Measurements from ENCODE around the gene KARS1.

KARS1 gene

DNA sequence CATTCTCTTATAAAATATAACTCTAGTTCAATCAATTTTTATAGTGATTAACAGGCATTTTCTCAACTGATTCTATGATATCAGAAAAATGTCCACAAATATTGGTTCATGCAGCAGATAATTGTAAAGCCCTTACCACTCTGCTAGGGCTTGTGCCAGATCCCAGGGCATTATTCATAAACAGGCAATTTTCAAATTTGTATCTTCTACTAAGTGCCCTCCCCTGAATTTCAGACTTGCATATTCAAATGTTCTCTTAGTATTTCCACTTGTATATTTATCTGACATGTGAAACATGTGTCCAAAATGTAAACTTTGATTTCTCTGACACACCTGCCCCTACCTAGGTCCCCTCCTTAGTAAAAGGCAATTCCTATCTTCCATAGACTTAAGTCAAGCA, 20.0 kb upstream of the KARS1 start:
- no peaks in the 10 kb centered on the region for H3K27me3 ChIP-seq (ENCODE audit: low read length)

DNA sequence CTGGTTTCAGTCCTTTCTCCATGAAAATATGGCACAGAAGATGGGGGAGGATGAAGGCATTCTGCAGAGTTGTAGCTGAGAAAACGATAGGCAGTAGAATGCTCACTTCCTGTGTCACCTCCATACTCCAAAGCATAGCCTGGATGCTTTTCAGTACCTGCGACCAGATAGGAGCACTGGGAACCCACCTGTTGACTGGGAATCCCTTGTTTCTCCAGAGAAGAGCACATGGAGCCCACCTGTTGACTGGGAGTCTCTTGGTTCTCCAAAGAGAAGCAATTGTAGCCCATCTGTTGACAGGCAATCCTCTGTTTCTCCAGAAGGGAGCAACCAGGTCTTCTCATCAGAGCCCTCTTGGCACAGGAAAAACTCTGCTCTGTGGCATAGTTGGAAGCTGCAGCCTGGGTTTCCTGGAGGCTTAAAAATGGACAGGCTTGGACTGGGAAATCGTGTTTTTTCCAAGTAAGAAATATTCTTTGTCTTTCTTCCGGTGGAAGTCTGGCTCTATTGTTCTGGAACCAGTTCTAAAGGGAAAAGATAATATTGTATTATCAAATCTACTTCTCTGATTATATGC, 13.3 kb upstream of the KARS1 start:
- H3K4me3 ChIP-seq (ENCODE audit: insufficient read depth, low read length, poor library complexity, severe bottlenecking), result no peak overlapping the region
- H3K27ac ChIP-seq (ENCODE audit: low read depth, low read length), result no peak overlapping the region
- H3K79me2 ChIP-seq (ENCODE audit: insufficient read depth, low read length), result no peaks in the 10 kb centered on the region
- H3K36me3 ChIP-seq (ENCODE audit: low read length), result peaks cover 16% of the 10 kb centered on the region
- H2AFZ ChIP-seq (ENCODE audit: low read depth, low read length, severe bottlenecking), result no peak overlapping the region
- H3F3A ChIP-seq (ENCODE audit: insufficient read depth), result no peaks in the 10 kb centered on the region
- H3K9me3 ChIP-seq (ENCODE audit: insufficient read depth, low read length), result no peaks in the 10 kb centered on the region
- H3K27me3 ChIP-seq (ENCODE audit: low read length), result no peaks in the 10 kb centered on the region
- no peaks in the 10 kb centered on the region for H3K9me2 ChIP-seq (replicated peaks; ENCODE audit: insufficient read depth, low read length)
- no peaks in the 10 kb centered on the region; the same call in 1 of the 2 replicates for H4K20me1 ChIP-seq (ENCODE audit: low read depth, low read length)
- no peak for TF ChIP-seq EZH2phosphoT487 (conservative IDR thresholded peaks at IDR 0.05; ENCODE audit: low read length)
- TF ChIP-seq, protein P1, sequence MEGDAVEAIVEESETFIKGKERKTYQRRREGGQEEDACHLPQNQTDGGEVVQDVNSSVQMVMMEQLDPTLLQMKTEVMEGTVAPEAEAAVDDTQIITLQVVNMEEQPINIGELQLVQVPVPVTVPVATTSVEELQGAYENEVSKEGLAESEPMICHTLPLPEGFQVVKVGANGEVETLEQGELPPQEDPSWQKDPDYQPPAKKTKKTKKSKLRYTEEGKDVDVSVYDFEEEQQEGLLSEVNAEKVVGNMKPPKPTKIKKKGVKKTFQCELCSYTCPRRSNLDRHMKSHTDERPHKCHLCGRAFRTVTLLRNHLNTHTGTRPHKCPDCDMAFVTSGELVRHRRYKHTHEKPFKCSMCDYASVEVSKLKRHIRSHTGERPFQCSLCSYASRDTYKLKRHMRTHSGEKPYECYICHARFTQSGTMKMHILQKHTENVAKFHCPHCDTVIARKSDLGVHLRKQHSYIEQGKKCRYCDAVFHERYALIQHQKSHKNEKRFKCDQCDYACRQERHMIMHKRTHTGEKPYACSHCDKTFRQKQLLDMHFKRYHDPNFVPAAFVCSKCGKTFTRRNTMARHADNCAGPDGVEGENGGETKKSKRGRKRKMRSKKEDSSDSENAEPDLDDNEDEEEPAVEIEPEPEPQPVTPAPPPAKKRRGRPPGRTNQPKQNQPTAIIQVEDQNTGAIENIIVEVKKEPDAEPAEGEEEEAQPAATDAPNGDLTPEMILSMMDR (IDR thresholded peaks at IDR 0.05; ENCODE audit: insufficient read depth, low read length, poor library complexity, severe bottlenecking), result no peak
- no peak overlapping the region for H3K9ac ChIP-seq (ENCODE audit: low read length)
- H3K4me2 ChIP-seq (ENCODE audit: low read depth, low read length, poor library complexity, severe bottlenecking), result no peak overlapping the region

More for the DNA sequence above, 20.0 kb upstream of the KARS1 start:
- Histone ChIP-seq H3K4me3 (ENCODE audit: insufficient read depth, low read length, poor library complexity, severe bottlenecking) (no peak overlapping the region), H3K9me2 (replicated peaks; ENCODE audit: insufficient read depth, low read length) (no peaks in the 10 kb centered on the region), H3F3A (ENCODE audit: insufficient read depth) (peaks cover 3% of the 10 kb centered on the region; the same call in 1 of the 2 replicates), H2AFZ (ENCODE audit: low read depth, low read length, severe bottlenecking) (no peak overlapping the region), H3K79me2 (ENCODE audit: insufficient read depth, low read length) (no peaks in the 10 kb centered on the region), H3K9me3 (ENCODE audit: insufficient read depth, low read length) (no peaks in the 10 kb centered on the region), H3K9ac (ENCODE audit: low read length) (no peak overlapping the region), H4K20me1 (ENCODE audit: low read depth, low read length) (no peaks in the 10 kb centered on the region), H3K36me3 (ENCODE audit: low read length) (no peaks in the 10 kb centered on the region), H3K4me2 (ENCODE audit: low read depth, low read length, poor library complexity, severe bottlenecking) (no peak overlapping the region), H3K27ac (ENCODE audit: low read depth, low read length) (no peak overlapping the region)
- TF ChIP-seq, protein P1 (IDR thresholded peaks at IDR 0.05; ENCODE audit: insufficient read depth, low read length, poor library complexity, severe bottlenecking), result no peak
- TF ChIP-seq EZH2phosphoT487 (conservative IDR thresholded peaks at IDR 0.05; ENCODE audit: low read length), result no peak

DNA sequence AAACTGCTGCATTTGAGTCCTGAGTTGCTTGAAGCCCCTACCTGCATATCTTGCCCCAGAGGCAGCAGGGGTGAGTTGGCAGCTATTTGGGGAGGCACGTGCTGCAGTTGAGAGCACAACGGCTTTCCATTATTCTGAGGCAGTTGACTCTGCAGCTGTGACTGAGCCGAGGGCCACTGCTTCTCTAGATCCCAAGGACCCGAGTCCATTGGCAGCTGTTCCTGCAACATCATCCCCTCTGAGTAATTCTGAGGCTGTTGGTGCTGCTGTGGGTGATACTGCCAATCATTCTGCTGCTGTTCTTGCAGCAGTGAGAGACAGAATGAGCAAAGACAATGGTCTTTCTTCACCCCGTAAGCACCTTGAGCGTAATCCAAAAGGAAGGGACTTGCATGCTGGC, 12.9 kb upstream of the KARS1 start:
- H2AFZ ChIP-seq (ENCODE audit: low read depth, low read length, severe bottlenecking), result no peak overlapping the region
- H3K9me2 ChIP-seq (replicated peaks; ENCODE audit: insufficient read depth, low read length), result no peaks in the 10 kb centered on the region
- no peaks in the 10 kb centered on the region for H3F3A ChIP-seq (ENCODE audit: insufficient read depth)
- 0 out of 2 replicates have a peak, but pooled peaks cover 3% of the 10 kb centered on the region for H3K79me2 ChIP-seq (ENCODE audit: insufficient read depth, low read length)
- H3K4me3 ChIP-seq (ENCODE audit: insufficient read depth, low read length, poor library complexity, severe bottlenecking), result no peak overlapping the region
- no peak overlapping the region for H3K27ac ChIP-seq (ENCODE audit: low read depth, low read length)
- no peak overlapping the region for H3K4me2 ChIP-seq (ENCODE audit: low read depth, low read length, poor library complexity, severe bottlenecking)
- no peaks in the 10 kb centered on the region for H3K9me3 ChIP-seq (ENCODE audit: insufficient read depth, low read length)
- H3K27me3 ChIP-seq (ENCODE audit: low read length), result no peaks in the 10 kb centered on the region
- H4K20me1 ChIP-seq (ENCODE audit: low read depth, low read length), result no peaks in the 10 kb centered on the region; the same call in 1 of the 2 replicates
- no peak overlapping the region for H3K9ac ChIP-seq (ENCODE audit: low read length)
- peaks cover 20% of the 10 kb centered on the region for H3K36me3 ChIP-seq (ENCODE audit: low read length)
- TF ChIP-seq EZH2phosphoT487 (conservative IDR thresholded peaks at IDR 0.05; ENCODE audit: low read length), result no peak
- TF ChIP-seq, protein P1 (IDR thresholded peaks at IDR 0.05; ENCODE audit: insufficient read depth, low read length, poor library complexity, severe bottlenecking), result no peak

Measured in SU-DHL-6 (cell line).